GM12891 (cell line): Measurements from ENCODE around the gene NLRP1.

Experiments
- POLR2A ChIP-seq: IDR thresholded peaks from 2 replicates; pipeline ENCODE4 v1.6.1; 2011; ENCODE audit warnings: low read depth, low read length, control low read depth
- POLR2AphosphoS5 ChIP-seq: IDR thresholded peaks from 2 replicates; pipeline ENCODE4 v1.6.1; 2011; ENCODE audit warnings: low read depth, low read length, control low read depth
- POU2F2 ChIP-seq: IDR thresholded peaks from 2 replicates; pipeline ENCODE4 v1.6.1; 2011; ENCODE audit warnings: low read depth, mild to moderate bottlenecking, control low read depth, low read length, moderate library complexity
- SPI1 ChIP-seq: IDR thresholded peaks from 2 replicates; pipeline ENCODE4 v1.6.1; 2011; ENCODE audit warnings: low read depth, low read length, control low read depth
- TAF1 ChIP-seq: IDR thresholded peaks from 2 replicates; pipeline ENCODE4 v1.6.1; 2011; ENCODE audit warnings: low read depth, low read length, control low read depth

- TF ChIP-seq POLR2A (no peak), TAF1 (no peak), POLR2AphosphoS5 (no peak), POU2F2 (no peak), SPI1 (no peak)
Measured at GRCh38 chr17:5621026-5621425, 36.7 kb upstream of the NLRP1 start.
